Activated effector memory CD4-positive, alpha-beta T cell treated with anti-CD3 and anti-CD28 coated beads, Interleukin-2, amount 50 U/mL, for 16 hours (primary cell): ENCODE data around the gene CASP3.
"Not testable (repeated sequence)": the region's sequence is repeated elsewhere in the genome, so short reads cannot be mapped to it uniquely, and the experiment has no call there.

ENCODE experiments used
- DNase-seq: peaks from one replicate; pipeline ENCODE4 v3.0.0-alpha.2; 2020

CASP3 gene

DNA sequence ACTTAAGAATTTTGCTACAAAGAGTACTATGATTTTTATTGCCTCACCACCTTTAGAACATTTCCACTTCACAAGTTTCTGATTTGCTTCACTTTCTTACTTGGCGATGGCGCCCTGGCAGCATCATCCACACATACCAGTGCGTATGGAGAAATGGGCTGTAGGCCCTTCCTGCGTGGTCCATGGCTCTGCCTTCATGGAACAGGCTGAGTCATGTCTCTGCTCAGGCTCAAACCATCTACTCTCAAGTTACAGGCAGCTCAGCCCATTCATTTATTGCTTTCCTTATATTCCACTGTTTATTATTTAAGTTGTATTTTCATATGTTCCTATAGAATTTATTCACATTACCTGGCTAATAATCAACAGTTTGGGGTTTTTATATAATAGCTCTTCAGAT lies 21.1 kb downstream of the CASP3 start:
- DNase-seq = no peak

DNA sequence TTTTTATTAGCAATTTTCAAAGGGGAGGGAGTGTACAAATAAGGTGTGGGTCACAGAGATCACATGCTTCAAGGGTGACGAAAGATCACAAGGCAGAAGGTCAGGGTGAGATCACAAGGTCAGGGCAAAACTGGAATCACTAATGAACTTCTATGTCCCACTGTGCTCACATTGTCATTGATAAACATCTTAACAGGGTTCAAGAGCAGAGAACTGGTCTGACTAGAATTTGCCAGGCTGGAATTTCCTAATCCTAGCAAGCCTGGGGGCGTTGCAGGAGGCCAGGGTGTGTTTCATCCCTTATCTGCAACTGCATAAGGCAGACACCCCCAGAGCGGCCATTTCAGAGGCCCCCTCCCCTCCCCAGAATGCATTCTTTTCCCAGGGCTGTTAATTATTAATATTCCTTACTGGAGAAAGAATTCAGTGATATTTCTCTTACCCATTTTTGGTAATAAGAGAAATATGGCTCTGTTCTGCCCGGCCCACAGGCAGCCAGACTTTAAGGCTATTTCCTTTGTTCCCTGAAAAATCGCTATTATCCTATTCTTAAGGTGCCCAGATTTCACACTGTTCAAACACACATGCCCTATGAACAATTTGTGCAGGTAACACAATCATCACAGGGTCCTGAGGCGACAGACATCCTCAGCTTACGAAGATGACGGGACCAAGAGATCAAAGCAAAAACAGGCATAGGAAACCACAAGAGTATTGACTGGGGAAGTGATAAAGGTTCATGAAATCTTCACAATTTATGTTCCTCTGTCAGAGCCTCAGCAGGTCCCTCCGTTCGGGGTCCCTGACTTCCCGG lies 23.3 kb downstream of the CASP3 start:
- DNase-seq = not testable (repeated sequence)

DNA sequence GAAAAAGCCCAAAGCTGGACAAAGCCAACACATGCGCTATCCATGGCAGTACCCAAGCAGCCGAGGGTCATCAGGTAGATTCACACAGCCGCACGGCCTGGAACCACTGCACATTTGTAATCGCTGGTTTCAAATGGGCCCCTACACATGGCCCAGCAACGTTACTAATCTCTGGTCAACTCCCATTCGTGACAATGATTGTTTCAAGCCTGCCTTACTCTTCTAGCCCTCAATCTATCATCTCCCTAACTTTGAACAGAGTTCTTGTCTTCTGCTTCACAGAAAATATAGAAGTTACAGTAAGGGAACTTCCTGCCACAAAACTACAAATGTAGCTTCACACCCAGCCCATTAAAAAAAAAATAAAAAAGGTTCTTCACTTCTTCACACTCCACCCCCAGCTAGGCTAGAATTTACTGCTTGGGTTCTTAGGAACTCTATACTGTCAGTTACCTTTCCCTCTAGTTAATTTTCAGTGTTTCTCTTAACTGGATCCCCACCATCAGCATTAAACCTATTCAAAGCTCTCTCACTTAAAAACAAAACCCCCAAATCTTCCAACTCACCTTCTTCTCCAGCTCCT lies 24.2 kb downstream of the CASP3 start:
- no peak for DNase-seq

DNA sequence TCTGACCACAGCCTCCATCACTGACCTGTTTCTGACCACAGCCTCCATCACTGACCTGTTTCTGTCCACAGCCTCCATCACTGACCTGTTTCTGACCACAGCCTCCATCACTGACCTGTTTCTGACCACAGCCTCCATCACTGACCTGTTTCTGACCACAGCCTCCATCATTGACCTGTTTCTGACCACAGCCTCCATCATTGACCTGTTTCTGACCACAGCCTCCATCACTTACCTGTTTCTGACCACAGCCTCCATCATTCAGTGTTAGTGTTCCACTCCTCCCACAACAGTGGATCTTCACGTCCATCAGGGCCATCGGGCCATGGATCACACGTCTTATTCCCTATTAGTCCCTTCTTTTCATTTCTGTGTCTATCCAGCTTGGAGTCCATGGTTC lies 24.7 kb downstream of the CASP3 start:
- DNase-seq = not testable (repeated sequence)

DNA sequence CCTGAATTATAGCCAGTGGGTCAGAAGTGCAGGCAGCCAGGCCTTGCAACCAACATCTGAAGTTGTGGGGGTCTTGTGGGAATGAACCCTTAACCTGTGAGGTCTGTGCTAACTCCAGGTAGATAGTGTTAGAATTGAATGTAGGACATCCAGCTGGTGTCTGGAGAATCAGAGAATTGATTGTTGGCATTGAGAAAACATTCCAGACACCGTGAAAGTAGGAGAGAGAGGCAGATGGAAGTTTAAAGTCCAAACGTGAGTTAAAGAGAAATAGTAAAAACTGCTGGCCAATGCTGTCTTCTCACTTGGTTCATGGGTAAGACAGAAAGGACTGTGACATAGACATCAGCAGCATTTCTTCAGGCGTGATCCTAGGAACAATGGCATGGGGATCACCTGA lies 27.7 kb downstream of the CASP3 start:
- DNase-seq = no peak

DNA sequence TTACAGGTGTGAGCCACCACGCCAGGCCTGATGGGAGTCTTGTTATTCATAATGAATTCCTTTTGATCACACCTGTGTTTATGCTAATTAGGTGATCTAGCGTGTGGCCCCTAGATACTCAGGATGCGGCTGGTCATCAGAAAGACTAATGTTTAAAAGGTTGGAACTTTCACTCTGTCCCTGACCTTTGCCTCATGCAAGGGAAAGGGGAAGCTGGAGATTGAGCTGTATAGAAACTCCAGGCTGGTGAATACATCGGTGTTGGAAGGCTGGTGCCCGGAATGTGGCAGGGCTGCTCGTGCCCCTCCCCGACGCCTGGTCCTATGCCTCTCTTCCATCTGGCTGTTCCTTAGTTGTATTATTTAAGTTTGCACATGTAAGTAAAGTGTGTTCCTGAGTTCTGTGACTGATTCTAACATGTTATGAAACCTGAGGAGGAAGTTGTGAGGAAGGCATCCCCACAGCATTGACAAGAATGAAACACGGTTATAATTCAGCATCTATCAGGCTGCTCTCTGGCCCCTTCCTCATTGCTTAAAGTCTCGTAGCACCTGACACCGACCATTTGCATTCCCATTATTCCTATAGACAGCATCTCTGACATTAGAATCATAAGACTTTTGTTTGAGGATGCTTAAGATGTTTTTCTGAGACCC lies 28.9 kb downstream of the CASP3 start:
- DNase-seq = no peak

DNA sequence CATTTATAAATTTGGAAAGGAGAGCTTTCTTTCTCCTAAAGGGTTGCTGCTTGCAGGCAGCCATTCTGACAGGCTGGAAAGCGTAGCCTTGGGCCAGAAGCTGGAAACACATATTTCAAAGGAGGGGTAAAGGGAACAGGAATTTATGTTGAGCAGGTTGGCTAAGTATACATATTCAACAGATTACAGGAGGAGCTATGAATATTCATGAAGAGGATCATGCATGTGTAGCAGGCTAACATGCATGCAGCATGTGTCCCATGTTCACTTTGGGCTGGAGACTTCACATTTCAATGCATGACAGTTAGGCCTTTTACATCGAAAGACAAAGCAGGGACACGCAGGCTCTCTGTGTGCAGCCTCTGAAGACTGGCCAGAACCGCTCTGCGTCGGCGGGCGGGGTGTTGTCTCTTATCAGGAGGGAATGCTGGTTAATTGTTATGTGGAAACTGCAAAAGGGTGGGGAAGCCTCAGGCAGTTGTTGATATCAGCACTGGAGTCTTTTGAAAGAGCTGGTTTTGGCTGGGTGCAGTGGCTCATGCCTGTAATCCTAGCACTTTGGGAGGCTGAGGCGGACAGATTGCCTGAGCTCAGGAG lies 31.5 kb downstream of the CASP3 start:
- no peak for DNase-seq

DNA sequence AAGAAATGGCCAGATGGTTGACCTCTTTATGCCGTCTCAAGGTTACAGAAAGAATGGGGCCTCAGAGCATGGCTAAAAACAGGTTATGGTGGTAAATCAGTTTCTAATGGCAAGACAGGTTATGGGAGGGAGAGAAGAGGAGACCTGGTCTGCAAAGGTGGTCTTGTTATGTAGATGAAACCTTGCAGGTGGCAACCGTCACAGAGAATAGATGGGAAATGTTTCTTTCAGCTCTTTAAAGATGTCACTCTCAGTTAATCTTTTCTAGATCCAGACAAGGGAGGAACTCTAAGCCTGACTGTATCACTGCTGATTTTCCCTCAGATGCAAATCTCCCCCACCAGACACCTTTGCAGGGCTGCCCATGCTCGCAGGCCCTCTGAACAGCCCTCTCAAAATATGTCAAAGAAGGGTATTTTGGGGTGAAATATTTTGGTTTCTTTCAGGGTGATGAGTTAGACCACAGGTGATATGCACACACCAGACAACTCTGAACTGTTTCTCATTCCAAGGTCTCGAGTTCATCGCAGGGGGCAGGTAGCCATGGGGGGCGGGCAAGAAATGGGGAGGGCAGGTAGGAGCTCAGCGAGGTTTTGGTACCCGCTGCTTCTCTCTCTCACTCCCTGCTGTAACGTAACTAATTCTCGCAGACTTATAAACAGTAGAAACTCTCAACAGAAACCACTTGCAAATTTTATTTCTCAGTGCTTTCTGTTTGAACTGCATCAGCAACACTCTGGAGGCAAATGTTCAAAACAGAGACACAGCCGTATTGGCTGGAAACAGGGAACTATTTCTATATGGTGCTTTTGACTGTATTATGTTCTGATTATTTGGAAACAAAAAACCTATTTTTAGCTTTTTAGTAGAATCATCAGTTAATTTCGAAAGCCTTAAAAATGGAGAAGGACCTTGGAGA lies 32.4 kb downstream of the CASP3 start:
- DNase-seq = no peak

DNA sequence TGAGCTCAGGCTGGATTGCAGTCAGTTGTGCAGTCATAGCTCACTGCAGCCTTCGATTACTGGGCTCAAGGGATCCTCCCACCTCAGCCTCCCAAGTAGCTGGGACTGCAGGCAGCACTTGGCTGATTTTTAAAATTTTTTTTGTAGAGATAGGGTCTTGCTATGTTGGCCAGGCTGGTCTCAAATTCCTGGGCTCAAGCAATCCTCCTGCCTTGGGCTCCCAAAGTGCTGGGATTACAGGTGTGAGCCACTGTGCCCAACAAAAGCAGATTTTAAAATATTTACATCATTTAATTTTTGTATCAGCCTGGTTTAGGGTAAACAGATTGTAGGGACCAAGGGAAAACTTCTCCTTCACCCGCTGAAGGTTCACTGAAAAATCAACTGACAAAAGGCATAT lies 33.1 kb downstream of the CASP3 start:
- not testable (repeated sequence) for DNase-seq

DNA sequence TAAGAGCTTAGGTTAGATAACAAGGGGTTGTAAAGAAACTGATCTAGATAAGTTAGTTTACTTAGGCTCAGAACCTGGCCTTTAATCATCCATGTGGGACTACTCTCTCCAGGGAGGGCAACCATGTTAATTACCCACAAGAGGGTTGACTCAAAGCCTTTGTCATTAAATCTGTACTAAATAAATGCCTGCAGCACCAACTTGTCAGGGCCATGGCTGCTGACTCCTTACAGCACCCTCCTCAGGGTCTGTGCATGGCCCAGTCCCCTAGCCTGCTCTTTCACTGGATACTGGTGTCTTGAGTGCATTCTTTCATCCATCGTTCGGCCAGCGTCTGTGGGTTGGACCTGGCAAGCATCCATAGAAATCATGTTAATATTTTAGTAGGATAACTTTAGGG lies 34.7 kb downstream of the CASP3 start:
- no peak for DNase-seq

DNA sequence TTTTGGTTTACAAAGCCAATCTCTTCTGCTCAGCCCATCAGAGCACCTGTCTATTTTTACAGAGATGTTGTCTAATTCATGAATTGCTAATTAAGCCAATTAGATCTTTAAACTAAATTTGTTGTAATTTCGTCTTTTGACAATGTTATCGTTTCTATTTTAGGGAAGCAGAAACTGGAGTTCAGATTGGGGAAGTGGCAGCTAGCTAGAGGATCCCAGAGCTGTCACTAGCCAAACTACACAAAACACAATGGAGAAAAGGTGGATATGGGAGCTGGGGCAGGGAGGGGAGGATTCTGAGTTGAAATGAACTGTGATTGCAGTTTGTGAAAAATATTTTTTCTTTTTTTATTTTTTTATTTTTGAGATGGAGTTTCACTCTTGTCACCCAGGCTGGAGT lies 35.8 kb downstream of the CASP3 start:
- DNase-seq = no peak

DNA sequence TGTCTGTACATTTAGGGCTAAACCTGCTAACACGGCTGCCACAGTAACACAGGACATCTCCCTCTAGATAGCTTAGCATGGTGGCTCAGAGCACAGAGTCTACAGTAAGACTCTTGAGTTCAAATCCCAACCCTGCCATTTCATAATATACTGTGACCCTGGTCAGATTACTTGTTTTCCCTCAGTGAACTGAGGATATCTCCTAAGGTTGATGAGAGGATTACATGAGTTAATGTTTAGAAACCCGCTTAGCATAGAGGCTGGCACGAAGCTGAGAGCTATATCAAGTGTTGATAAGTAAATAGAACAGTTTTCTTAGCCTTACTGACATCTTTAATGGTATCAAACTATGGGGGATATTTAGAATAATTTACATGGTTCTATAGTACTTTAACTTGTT lies 37.2 kb downstream of the CASP3 start:
- no peak for DNase-seq

DNA sequence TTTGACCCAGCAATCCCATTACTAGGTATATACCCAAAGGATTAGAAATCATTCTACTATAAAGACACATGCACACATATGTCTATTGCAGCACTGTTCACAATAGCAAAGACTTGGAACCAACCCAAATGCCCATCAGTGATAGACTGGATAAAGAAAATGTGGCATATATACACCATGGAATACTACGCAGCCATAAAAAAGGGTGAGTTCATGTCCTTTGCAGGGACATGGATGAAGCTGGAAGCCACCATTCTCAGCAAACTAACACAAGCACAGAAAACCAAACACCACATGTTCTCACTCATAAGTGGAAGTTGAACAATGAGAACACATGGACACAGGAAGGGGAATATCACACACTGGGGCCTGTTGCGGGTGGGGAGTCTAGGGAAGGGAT lies 41.8 kb downstream of the CASP3 start:
- DNase-seq = not testable (repeated sequence)

DNA sequence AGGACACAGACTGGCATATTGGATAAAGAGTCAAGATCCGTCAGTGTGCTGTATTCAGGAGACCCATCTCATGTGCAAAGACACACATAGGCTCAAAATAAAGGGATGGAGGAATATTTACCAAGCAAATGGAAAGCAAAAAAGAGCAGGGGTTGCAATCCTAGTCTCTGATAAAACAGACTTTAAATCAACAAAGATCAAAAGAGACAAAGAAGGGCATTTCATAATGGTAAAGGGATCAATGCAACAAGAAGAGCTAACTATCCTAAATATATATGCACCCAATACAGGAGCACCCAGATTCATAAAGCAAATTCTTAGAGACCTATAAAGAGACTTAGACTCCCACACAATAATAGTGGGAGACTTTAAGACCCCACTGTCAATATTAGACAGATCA lies 46.4 kb downstream of the CASP3 start:
- DNase-seq = not testable (repeated sequence)

DNA sequence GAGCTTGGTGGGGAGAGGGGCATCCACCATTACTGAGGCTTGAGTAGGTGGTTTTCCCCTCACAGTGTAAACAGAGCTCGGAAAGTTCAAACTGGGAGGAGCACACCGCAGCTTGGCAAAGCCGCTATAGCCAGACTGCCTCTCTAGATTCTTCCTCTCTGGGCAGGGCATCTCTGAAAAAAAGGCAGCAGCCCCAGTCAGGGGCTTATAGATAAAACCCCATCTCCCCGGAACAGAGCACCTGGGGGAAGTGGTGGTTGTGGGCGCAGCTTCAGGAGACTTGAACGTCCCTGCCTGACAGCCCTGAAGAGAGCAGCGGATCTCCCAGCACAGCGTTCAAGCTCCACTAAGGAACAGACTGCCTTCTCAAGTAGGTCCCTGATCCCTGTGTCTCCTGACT lies 48.3 kb downstream of the CASP3 start:
- DNase-seq = not testable (repeated sequence)

DNA sequence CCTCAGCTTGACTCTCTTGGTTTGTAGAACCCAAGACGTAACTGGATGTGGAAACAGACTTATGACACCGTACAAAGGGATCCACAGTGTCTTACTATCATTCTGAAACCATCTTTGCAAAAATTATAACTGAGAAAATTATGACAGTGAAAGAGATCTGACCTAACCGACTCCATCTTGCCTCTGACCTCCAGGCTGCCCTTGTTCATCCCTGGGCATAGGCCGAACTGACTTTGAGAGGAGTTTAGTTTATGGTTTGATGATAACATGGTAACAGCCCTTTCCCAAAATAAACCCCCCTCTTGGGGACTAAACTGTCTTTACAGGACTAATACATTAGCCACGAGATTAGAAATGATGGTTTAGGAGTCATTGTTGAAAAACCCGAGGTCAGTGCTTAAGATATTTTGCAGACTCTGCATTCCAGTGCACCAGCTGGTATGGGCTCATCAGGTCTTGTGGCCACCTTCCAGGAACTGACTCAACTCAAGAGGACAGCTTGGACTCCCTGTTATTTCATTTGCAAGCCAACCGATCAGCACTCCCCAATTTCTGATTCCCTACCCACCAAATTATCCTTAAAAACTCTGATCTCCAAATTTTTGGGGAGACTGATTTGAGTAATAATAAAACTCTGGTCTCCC lies 49.6 kb downstream of the CASP3 start:
- DNase-seq = no peak

DNA sequence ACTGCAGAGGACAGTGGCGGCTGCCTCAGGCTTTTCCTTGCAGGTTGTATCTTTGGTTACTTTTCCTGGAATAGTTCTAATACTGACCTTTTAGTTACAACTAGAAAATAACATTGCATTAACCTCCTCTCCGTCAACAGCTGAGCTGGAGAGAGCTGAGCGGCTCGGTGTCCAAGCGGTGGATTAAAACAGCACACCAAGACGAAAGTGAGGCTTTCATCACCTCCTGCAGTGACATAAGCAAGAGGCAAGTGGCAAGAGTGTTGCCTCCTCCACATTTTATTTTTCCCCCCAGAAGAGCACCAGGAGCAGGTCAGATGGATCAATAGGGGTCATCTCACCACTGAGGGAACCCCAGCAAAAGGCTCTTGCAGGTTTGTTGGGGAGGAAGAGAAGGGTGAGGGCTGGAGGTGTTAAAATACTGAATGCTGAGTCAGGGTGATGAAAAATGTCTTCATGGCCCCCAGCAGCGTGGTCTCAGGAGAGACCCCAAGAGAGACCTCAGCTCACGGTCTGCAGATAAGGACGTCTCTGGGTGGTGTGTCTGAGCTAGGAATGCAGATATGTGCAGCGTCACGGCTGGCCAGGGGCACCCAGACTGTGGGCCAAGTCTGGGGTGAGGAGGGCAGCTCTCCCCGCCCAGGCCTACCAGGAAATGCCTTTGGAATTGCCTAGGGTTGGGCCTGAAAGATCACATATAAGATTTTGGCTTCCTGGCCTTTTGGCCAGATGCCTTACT lies 50.3 kb downstream of the CASP3 start:
- no peak for DNase-seq

DNA sequence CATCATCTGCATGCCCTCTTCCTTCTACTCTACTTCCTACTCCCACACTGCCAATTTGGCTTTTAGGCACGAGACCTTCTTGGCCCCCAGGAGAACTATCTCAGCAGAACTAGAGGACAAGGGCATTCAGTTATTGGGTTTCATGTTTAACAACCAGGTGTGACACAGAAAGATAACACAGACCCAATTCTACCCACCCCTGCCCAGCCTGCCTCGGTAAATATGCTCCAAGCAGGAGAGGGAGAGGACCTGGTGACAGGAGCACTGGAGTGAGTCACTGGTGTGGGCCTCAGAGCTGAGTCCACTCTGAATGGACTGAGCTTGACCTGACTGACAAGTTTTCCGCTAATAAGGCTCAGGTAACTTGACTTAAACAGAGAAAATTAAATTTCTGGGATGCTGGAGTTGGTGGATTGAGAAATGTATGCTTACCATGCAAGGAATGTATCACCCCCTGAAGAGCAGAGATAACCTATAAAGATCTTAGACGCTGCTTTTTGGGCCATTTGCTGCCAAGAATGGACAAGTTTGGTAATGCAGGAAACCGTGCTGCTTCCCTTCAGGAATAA lies 52.5 kb downstream of the CASP3 start:
- DNase-seq = no peak

DNA sequence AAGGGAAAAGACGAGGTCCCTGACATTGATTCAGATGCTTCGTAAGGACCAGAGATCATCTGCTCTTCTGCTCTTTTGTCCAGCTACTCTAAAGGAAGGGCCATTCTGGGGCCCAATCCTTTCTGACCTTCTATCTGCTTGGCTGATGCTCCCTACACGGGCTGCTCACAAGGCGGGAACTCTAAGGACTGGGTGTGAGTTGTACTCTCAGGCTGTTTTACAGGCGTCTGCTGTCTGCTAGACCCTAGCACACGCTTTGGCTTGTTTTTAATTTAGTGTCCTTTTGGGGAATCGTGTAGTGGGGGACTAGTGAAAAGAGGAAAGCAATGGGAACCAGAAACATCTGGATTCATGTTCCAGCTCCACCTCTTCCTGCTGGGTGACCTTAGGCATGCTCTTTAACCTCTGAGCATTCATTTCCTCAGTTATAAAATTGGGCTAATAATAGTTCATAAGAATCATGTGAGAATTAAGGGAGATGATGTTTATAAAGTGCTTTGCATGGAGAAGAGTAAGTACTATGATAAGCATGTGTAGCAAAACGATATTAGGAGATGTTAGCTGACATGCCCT lies 53.1 kb downstream of the CASP3 start:
- DNase-seq = no peak

DNA sequence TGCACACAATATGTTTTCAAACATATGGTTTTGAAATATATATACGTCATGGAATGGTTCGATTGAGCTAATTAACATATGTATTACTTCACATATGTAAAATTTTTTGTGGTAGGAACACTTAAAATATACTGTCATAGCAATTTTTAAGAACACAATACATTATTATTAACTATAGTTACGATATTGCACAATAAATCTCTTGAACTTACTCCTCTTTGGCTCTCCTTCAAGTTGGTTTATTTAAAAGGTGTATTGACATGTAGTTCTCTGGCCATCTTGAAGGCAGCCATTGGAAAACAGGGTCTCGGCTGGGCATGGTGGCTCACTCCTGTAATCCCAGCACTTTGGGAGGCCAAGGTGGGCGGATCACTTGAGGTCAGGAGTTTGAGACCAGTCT lies 53.8 kb downstream of the CASP3 start:
- no peak for DNase-seq

DNA sequence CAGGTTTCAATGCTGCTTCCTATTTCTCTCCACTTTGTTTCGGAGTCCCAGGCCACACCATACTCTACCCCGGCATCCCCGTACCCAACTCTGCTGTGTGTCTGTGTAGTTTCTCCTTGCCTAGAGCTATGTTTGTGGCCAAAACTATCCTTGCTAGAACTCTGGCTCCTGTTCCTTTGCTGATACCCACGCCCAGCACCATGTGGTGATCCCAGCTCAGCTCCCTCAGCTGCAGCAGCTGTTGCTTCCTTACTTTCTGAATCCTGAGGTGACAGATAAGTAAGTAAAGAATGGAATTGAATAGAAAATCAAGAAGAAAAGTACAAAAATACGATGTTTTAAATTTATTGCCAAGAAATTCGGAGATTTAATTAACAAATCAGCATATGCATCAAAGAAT lies 55.8 kb downstream of the CASP3 start:
- no peak for DNase-seq
